ENCODE measurements around the gene TMEM167A.
"Not testable (repeated sequence)": the region's sequence is repeated elsewhere in the genome, so short reads cannot be mapped to it uniquely, and the experiment has no call there.

TMEM167A gene

GRCh38 chr5:83085106-83085505, 7.9 kb upstream of the TMEM167A start:
- DNase-seq, result no peak

GRCh38 chr5:83084336-83084735, 7.1 kb upstream of the TMEM167A start:
- DNase-seq, result no peak

- no peak for DNase-seq
Measured at GRCh38 chr5:83082750-83083149, 5.6 kb upstream of the TMEM167A start.

GRCh38 chr5:83077662-83078261, 568 bp upstream of the TMEM167A start:
- no peak for DNase-seq

- DNase-seq, result no peak
Measured at GRCh38 chr5:83072966-83073365, 4.2 kb downstream of the TMEM167A start.

- DNase-seq, result no peak
Measured at GRCh38 chr5:83071286-83072051, 5.7 kb downstream of the TMEM167A start.

GRCh38 chr5:83069096-83069799, 7.9 kb downstream of the TMEM167A start:
- DNase-seq, result no peak

GRCh38 chr5:83067377-83067776, 9.8 kb downstream of the TMEM167A start:
- DNase-seq, result not testable (repeated sequence)

- DNase-seq, result no peak
Measured at GRCh38 chr5:83066548-83067110, 10.6 kb downstream of the TMEM167A start.

- no peak for DNase-seq
Measured at GRCh38 chr5:83059341-83059740, 17.9 kb downstream of the TMEM167A start.

- no peak for DNase-seq
Measured at GRCh38 chr5:83058726-83059125, 18.5 kb downstream of the TMEM167A start.

- no peak for DNase-seq
Measured at GRCh38 chr5:83055166-83055565, 22.0 kb downstream of the TMEM167A start.

GRCh38 chr5:83050723-83051340, 26.4 kb downstream of the TMEM167A start:
- DNase-seq, result no peak

- no peak for DNase-seq
Measured at GRCh38 chr5:83049370-83049885, 27.8 kb downstream of the TMEM167A start.

- DNase-seq, result no peak
Measured at GRCh38 chr5:83048811-83049210, 28.4 kb downstream of the TMEM167A start.

GRCh38 chr5:83048277-83048676, 28.9 kb downstream of the TMEM167A start:
- DNase-seq, result no peak

- no peak for DNase-seq
Measured at GRCh38 chr5:83044926-83045325, 32.3 kb downstream of the TMEM167A start.

- DNase-seq, result no peak
Measured at GRCh38 chr5:83042507-83042906, 34.7 kb downstream of the TMEM167A start.

- no peak for DNase-seq
Measured at GRCh38 chr5:83038924-83039323, 38.3 kb downstream of the TMEM167A start.

- no peak for DNase-seq
Measured at GRCh38 chr5:83036991-83037575, 40.1 kb downstream of the TMEM167A start.

GRCh38 chr5:83035373-83036100, 41.7 kb downstream of the TMEM167A start:
- no peak for DNase-seq

Measured in CD4-positive, alpha-beta T cell treated with Interferon gamma for 1 hour (primary cell).